GM18873 (cell line): Measurements from ENCODE around the gene FAM174C.

Source experiments
- ATAC-seq: cut with Tn5 transposase; IDR thresholded peaks from one replicate; pipeline ENCODE4 v1.9.1; 2021; ENCODE audit warnings: mild to moderate bottlenecking, moderate library complexity, moderate number of reproducible peaks; ENCODE audit not compliant: unreplicated experiment, low FRiP score

FAM174C gene

GRCh38 chr19:1271528-1272422, 3.6 kb upstream of the FAM174C start:
- ATAC-seq = no peak

- no peak for ATAC-seq
Measured at GRCh38 chr19:1272423-1273262, 2.7 kb upstream of the FAM174C start.

- ATAC-seq = no peak
Measured at GRCh38 chr19:1273263-1274041, 1.9 kb upstream of the FAM174C start.

GRCh38 chr19:1274081-1274851, 1.1 kb upstream of the FAM174C start:
- ATAC-seq = no peak

GRCh38 chr19:1274852-1275259, 474 bp upstream of the FAM174C start:
- no peak for ATAC-seq

DNA sequence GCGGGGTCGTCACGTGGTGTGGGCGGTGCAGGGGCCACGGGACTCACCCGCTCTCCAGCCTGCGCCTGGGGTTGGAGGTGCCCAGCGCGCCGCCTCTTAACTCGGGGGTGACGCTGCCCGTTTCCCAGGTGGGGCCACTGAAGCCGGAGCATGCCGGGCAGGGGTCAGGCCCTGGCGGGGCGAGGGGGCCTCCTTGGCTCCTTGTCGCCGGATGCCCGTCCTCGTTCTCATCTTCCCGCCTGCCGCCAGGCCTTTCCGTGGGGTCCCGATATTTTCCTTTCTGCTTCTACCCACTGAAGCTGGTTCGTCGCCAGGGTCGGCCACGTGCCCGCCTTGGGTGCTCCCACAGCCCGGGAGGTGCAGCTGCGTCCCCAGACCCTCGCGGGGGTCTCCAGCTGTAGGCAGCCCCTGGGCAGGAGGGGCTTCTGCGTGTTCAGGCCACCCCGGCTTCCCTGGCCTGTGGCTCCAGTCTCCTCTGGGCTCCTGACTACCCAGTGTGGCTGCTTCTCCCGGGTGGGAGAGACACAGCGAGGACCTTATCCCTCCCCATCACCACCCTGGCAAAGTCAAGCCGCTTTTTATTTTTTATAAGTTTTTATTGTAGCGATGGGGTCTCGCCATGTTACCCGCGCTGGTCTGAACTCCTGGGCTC, 772 bp downstream of the FAM174C start:
- ATAC-seq = no peak

- no peak for ATAC-seq
Measured at GRCh38 chr19:1276628-1277022, 1.3 kb downstream of the FAM174C start.

- no peak for ATAC-seq
Measured at GRCh38 chr19:1277061-1277460, 1.7 kb downstream of the FAM174C start.

DNA sequence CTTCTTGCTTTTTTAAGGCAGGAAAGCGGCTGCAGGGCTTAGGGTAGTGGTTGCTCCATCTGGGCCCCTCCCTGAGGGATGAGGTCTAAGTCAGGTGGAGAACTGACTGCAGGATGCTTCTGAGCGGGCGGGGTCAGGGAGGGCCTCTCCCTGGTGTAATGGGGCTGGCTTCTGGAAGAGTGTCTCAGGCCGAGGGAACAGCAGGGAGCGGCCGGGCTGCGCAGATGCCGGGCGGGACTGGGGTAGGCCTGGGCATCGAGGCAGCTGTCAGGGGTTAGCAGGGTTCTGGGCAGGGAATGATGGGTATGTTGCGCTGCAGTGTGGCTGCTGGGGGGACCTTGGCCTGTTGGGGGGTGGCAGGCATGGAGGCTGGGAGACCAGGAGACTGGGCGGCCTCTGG, 2.7 kb downstream of the FAM174C start:
- no peak for ATAC-seq

- no peak for ATAC-seq
Measured at GRCh38 chr19:1278713-1279660, 3.7 kb downstream of the FAM174C start.

DNA sequence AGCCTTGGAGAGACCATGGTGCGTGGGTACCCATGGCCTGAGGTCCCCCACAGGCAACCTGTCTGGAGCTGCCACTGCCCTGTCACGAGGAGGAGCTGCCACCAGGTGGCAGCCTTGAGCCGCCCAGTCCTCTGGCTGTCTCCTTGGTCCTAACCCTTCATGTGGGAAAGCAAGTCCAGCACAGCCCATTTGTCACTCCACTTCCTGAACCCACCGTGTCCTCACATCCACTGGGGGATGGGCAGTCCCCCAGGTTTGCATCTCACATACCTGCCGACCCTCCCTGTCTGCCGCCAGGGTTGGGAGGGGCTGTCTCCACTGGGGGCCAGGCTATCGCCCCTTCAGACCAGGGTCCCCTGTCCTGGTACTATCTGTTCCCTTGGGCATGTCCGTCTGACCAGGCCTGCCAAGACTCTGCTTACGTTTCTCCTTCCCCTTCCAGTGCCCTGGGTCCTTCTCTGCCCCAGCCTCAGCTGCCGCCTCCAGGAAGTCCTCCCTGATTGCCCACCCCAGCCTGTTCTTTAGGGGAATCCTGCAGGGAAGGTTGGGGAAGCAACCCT, 4.5 kb downstream of the FAM174C start:
- ATAC-seq = no peak

GRCh38 chr19:1280636-1281568, 5.6 kb downstream of the FAM174C start:
- no peak for ATAC-seq

DNA sequence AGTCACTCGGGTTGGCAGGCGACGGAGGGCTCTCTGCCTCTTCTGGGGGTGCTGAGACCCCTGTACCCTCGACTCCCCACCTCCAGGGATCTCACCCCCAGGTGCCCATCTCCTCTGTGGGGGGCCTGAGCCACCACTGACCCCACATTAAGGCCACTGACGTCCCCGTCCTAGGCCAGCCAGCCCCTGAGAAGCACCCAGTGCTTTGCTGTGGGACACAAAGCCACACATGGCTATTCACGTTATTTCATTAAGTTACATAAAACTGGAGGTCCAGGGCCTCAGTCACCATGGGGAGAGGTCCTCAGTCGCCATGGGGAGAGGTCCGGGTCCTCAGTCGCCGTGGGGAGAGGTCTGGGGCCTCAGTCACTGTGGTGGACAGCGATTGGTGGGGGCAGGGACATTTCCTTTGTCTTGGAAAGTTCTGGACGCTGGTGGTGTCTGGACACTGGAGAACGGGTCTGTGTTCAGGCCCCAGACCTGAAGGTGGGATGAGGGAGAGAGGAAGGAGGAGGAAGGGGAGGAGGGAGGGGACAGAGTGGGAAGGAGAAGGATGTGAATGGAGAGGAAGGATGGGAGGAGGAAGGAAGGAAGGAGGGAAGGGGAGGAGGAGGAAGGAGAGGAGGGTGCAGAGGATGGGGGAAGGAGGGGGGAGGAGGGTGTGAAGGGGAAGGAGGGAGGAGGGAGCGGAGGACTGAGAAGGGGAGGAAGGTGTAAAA, 6.4 kb downstream of the FAM174C start:
- no peak for ATAC-seq

DNA sequence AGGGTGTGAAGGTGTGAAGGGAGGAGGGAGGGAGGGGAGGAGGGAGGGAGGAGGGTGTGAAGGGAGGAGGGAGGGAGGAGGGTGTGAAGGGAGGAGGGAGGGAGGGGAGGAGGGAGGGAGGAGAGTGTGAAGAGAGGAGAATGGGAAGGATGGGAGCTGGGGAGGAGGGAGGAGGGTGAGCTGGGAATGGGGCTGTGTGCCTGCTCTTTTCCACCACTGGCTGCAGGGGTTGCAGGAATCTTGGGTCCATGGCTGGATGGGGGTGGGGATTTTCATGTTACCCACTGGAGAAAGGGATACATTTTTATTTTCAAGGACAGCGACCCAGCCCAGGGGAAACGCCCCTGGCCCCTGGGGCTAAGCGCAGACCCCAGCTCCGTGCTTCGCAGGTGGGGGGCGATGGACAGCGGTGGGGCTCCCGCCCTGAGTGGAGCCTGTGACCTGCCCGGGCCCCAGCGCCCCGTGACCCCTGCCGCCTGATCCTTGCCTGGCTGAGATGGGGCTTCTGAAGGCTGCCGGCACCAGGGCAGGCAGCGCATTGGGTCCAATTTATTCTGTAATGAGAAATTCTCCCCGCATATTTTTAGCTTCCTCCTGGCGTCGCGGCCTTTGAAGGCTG, 7.4 kb downstream of the FAM174C start:
- no peak for ATAC-seq

DNA sequence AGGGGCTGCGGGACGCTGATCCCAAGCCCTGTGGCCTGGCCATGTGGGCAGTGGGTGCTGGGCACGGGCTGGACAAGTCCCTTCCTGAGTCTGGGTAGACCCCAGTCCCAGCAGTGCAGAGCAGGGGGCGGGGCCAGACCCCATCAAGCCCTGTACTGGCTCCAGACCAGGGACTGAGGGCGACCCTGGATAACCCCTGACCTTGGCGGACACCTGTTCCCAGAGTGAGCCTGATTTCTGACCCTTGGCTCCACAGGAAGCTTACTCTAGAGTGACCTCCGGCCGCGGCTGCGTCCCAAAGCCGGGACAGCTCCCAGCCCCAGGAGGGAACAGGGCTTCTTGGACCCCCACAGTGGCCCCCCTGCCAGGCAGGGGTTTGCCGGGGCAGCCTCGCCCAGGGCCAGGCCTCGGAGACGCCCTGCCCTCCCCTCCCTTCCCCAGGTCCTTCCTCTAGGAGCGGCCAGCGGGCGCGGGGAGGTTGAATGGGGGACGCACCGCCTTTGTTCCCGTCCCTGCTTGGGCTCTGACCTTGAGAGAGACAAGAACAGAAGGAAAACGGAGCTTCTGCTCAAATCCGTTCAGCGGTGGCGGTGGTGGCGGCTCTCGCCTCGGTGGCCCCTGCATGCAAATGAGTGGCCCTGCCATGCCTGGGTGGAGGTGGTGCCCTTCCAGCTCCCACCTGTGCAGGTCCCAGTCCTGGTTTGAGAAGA, 8.0 kb downstream of the FAM174C start:
- ATAC-seq = no peak
